C4-2B (cell line): ENCODE data around the gene MLLT3.

Source experiments
- ZFX ChIP-seq: fragments of 450-650 bp; IDR thresholded peaks from 2 replicates; pipeline ENCODE4 v1.6.1; 2017
- TF ChIP-seq, protein P1 (sequence below): fragments of 450-650 bp; conservative IDR thresholded peaks from 2 replicates; pipeline ENCODE4 v1.5.1; 2017; ENCODE audit warnings: mild to moderate bottlenecking

DNA sequence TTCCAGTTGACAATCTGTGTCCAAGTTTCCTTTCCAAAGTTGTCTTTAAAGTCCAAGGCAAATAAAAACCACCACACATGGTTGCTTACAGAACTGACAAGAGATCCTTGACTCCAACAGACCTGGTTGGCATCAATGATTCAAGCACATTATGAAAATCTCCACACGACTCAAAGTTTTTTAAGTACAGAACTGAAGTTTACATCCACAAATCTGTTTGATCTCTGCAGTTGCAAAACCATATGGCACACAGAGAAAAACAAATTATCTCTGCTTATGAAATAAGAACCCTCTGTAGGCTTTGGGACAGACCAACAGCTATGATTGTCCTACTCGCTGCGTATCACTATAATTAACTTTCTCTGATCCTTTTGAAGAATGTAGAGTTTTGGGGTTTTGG is 60.8 kb downstream of the MLLT3 start:
- TF ChIP-seq, protein P1, sequence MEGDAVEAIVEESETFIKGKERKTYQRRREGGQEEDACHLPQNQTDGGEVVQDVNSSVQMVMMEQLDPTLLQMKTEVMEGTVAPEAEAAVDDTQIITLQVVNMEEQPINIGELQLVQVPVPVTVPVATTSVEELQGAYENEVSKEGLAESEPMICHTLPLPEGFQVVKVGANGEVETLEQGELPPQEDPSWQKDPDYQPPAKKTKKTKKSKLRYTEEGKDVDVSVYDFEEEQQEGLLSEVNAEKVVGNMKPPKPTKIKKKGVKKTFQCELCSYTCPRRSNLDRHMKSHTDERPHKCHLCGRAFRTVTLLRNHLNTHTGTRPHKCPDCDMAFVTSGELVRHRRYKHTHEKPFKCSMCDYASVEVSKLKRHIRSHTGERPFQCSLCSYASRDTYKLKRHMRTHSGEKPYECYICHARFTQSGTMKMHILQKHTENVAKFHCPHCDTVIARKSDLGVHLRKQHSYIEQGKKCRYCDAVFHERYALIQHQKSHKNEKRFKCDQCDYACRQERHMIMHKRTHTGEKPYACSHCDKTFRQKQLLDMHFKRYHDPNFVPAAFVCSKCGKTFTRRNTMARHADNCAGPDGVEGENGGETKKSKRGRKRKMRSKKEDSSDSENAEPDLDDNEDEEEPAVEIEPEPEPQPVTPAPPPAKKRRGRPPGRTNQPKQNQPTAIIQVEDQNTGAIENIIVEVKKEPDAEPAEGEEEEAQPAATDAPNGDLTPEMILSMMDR = no peak
- TF ChIP-seq ZFX = no peak
